MM.1S (cell line): ENCODE results near the gene SCLY.

Experiments used
- DNase-seq: peaks from one replicate; pipeline ENCODE4 v3.0.0-alpha.2; 2015
- H2AFZ ChIP-seq: fragments of 300-600 bp; sonication (generic); 2 replicates; pipeline ENCODE4 v1.6.0; 2016; ENCODE audit warnings: antibody characterized with exemption, low read length
- H3F3A ChIP-seq: fragments of 300-600 bp; sonication (generic); 2 replicates; pipeline ENCODE4 v1.6.1; 2016; ENCODE audit warnings: mild to moderate bottlenecking, antibody characterized with exemption, low read length, moderate library complexity, mixed read lengths; ENCODE audit not compliant: insufficient read depth
- H3K27ac ChIP-seq: fragments of 300-600 bp; sonication (generic); 2 replicates; pipeline ENCODE4 v1.5.1; 2016; ENCODE audit warnings: mild to moderate bottlenecking, low read length
- H3K27me3 ChIP-seq: fragments of 300-600 bp; sonication (generic); replicated peaks from 2 replicates; pipeline ENCODE4 v1.6.0; 2016; ENCODE audit warnings: low read length; ENCODE audit not compliant: insufficient read depth
- H3K36me3 ChIP-seq: fragments of 300-600 bp; sonication (generic); replicated peaks from 2 replicates; pipeline ENCODE4 v1.6.1; 2016; ENCODE audit warnings: mild to moderate bottlenecking, low read length, mixed read lengths; ENCODE audit not compliant: insufficient read depth
- H3K4me1 ChIP-seq: fragments of 300-600 bp; sonication (generic); 2 replicates; pipeline ENCODE4 v1.6.1; 2016; ENCODE audit warnings: low read length, mixed read lengths
- H3K4me2 ChIP-seq: fragments of 300-600 bp; sonication (generic); 2 replicates; pipeline ENCODE4 v1.6.0; 2016; ENCODE audit warnings: low read depth, low read length
- H3K4me3 ChIP-seq: fragments of 300-600 bp; sonication (generic); 2 replicates; pipeline ENCODE4 v1.5.1; 2016; ENCODE audit warnings: low read length, mixed read lengths
- H3K79me2 ChIP-seq: fragments of 300-600 bp; sonication (generic); 2 replicates; pipeline ENCODE4 v1.6.1; 2016; ENCODE audit warnings: mixed run types, low read length, mixed read lengths
- H3K9ac ChIP-seq: fragments of 300-600 bp; sonication (generic); 2 replicates; pipeline ENCODE4 v1.6.1; 2016; ENCODE audit warnings: low read length, mixed read lengths
- H3K9me2 ChIP-seq: fragments of 300-600 bp; sonication (generic); replicated peaks from 2 replicates; pipeline ENCODE4 v1.6.1; 2016; ENCODE audit warnings: mild to moderate bottlenecking, low read length, mixed read lengths; ENCODE audit not compliant: insufficient read depth
- H3K9me3 ChIP-seq: fragments of 300-600 bp; sonication (generic); replicated peaks from 2 replicates; pipeline ENCODE4 v1.6.1; 2016; ENCODE audit warnings: mild to moderate bottlenecking, low read length, mixed read lengths; ENCODE audit not compliant: insufficient read depth
- H4K20me1 ChIP-seq: fragments of 300-600 bp; sonication (generic); 2 replicates; pipeline ENCODE4 v1.6.1; 2016; ENCODE audit warnings: mild to moderate bottlenecking, low read length, moderate library complexity, mixed read lengths; ENCODE audit not compliant: insufficient read depth
- CTCF ChIP-seq: fragments of 300-600 bp; sonication (generic); IDR thresholded peaks from 2 replicates; pipeline ENCODE4 v1.5.1; 2016; ENCODE audit warnings: antibody characterized with exemption, low read length, mixed read lengths
- EZH2 ChIP-seq: fragments of 300-600 bp; sonication (generic); optimal IDR thresholded peaks from 2 replicates; pipeline ENCODE3; 2017; ENCODE audit warnings: low read depth, mild to moderate bottlenecking, antibody characterized with exemption, low read length, mixed read lengths
- EZH2phosphoT487 ChIP-seq: fragments of 300-600 bp; sonication (generic); IDR thresholded peaks from 2 replicates; pipeline ENCODE4 v1.6.1; 2018; ENCODE audit warnings: antibody characterized with exemption, low read length

The SCLY gene

DNA sequence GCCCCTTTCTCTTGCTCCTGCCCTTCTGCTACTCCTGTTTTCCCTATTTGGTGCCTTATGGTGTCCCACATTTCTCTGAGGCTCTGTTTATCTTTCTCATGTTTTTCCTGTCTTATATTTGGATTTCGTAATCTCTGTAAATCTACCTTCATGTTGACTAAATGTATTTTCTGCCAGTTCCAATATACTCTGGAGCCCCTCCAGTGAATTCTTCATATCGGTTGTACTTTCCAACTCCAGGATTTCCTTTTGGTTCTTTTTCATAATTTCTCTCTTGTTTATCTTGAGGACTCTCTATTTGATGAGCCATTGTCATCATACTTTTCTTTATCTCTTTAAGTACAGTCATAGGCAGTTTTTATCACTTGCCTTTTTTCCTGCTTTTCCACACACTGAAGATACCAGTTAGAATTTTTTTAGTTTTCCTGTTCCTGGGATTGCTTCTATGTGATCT lies 19.1 kb downstream of the SCLY start:
- Histone ChIP-seq H3K9me3 (no peaks in the 10 kb centered on the region), H3K4me1 (no peaks in the 10 kb centered on the region), H3K4me2 (no peak overlapping the region), H3K4me3 (no peak overlapping the region), H3K79me2 (no peaks in the 10 kb centered on the region), H3K9me2 (no peaks in the 10 kb centered on the region), H4K20me1 (no peaks in the 10 kb centered on the region), H2AFZ (no peak overlapping the region), H3F3A (no peaks in the 10 kb centered on the region), H3K27me3 (no peaks in the 10 kb centered on the region), H3K36me3 (no peaks in the 10 kb centered on the region), H3K9ac (no peak overlapping the region), H3K27ac (no peak overlapping the region)
- TF ChIP-seq CTCF (no peak), EZH2phosphoT487 (no peak), EZH2 (no peak)
- DNase-seq, result no peak

DNA sequence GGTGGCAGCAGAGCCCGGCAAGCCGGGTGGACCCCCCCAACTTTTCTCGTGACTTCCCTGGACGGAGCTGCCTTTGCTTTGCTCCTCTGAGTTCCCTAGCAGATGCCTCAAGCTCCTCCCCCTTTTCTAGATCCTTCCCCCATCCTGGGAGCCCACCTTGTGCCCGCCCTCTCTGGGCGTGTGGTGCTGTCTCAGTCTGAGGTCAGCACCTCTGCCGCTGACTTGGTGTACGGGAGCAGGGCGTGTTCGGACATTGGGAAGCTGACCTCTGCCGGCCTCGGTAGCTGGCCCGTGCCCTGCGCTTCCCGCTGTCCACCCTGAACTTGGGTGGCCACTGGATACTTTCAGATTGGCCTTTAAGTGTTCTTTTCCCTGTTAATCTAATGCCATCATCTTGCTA lies 19.7 kb downstream of the SCLY start:
- TF ChIP-seq CTCF, result no peak
- no peak for TF ChIP-seq EZH2phosphoT487
- TF ChIP-seq EZH2, result no peak
- no peaks in the 10 kb centered on the region for H3K36me3 ChIP-seq
- H2AFZ ChIP-seq, result no peak overlapping the region
- H3K4me2 ChIP-seq, result no peak overlapping the region
- no peak for DNase-seq
- no peak overlapping the region for H3K4me3 ChIP-seq
- no peaks in the 10 kb centered on the region for H3K27me3 ChIP-seq
- H3K9me3 ChIP-seq, result no peaks in the 10 kb centered on the region
- no peaks in the 10 kb centered on the region for H4K20me1 ChIP-seq
- no peaks in the 10 kb centered on the region for H3K9me2 ChIP-seq
- no peak overlapping the region for H3K9ac ChIP-seq
- no peak overlapping the region for H3K27ac ChIP-seq
- H3K4me1 ChIP-seq, result no peaks in the 10 kb centered on the region
- H3K79me2 ChIP-seq, result no peaks in the 10 kb centered on the region
- no peaks in the 10 kb centered on the region for H3F3A ChIP-seq

GRCh38 chr2:238081150-238081549 lies 20.3 kb downstream of the SCLY start:
- Histone ChIP-seq H3K36me3 (no peaks in the 10 kb centered on the region), H3K27me3 (no peaks in the 10 kb centered on the region), H4K20me1 (no peaks in the 10 kb centered on the region), H3K27ac (no peak overlapping the region), H3K4me2 (no peak overlapping the region), H2AFZ (no peak overlapping the region), H3K9ac (no peak overlapping the region), H3K4me1 (no peaks in the 10 kb centered on the region), H3K4me3 (no peak overlapping the region), H3K79me2 (no peaks in the 10 kb centered on the region), H3K9me3 (no peaks in the 10 kb centered on the region), H3K9me2 (no peaks in the 10 kb centered on the region), H3F3A (no peaks in the 10 kb centered on the region)
- TF ChIP-seq EZH2phosphoT487 (no peak), CTCF (no peak), EZH2 (no peak)
- no peak for DNase-seq
